Measurements from ENCODE around the gene GLMN. TPM values are rescaled to one million over a fixed set of nuclear protein-coding genes. Genes with fewer than 3 reads are reported as not detected.
A peak's percentile ranks its signal among the peaks of the same experiment; 100 is the strongest.
"Not testable (repeated sequence)": the region's sequence is repeated elsewhere in the genome, so short reads cannot be mapped to it uniquely, and the experiment has no call there.

The GLMN gene
- total RNA-seq, 1 donor from 2014 or later: 8.4 TPM

GRCh38 chr1:92299477-92300150 lies 827 bp upstream of the GLMN start:
- no peak for DNase-seq (ENCODE audit: low read depth, low spot score)

DNA sequence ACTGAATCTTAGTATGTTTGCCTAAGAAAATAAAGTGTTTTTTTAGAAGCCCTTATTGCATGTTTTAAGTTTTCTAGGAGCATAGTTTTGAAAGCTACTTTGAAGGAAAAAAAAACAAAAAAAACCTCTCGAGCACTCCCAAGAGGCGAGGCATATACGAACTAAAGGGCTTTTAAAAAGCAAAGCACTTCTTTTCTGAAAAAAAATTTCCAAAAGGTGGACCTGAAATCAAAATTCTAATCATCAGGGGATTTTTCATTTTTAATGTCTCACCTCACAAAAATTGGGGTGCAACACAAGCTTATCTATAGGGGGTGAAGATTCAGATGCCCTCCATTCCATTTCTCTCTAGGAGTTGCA lies 594 bp downstream of the GLMN start:
- DNase-seq (ENCODE audit: low read depth, low spot score): no peak

DNA sequence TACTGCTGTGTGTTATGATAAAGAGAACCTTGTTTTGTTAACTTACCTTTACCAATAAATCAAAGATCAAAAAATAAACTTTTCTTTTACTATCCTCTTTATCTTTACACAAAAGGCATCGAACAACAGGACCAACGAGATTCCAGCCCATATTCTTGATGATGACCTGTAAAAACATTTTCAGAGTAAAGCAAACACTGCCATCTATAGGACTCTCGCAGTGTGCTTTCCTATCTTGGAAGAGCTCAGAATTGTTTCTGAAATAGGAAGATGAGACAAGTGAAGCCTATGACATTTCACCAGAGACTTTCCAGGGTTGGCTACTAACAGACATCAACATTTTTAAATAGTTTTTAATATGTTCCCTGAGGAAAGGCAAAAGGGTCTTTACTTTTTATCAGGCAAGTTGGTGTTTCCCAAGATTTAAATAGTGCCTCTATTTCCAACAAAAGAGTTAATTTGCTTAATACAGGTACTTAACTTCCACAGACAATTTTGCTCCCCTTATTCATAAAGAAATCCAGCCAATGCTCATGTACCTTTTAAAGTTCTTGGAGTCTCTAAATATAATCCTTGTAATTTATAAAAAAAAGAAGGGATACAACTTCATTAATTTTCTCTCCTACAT lies 7.3 kb downstream of the GLMN start:
- DNase-seq (ENCODE audit: low read depth, low spot score): peak; percentile 35

- not testable (repeated sequence) for DNase-seq (ENCODE audit: low read depth, low spot score)
These were observed 17.4 kb downstream of the GLMN start for GRCh38 chr1:92281411-92281810.

- DNase-seq (ENCODE audit: low read depth, low spot score): not testable (repeated sequence)
These were observed 19.0 kb downstream of the GLMN start for GRCh38 chr1:92279781-92280180.

DNA sequence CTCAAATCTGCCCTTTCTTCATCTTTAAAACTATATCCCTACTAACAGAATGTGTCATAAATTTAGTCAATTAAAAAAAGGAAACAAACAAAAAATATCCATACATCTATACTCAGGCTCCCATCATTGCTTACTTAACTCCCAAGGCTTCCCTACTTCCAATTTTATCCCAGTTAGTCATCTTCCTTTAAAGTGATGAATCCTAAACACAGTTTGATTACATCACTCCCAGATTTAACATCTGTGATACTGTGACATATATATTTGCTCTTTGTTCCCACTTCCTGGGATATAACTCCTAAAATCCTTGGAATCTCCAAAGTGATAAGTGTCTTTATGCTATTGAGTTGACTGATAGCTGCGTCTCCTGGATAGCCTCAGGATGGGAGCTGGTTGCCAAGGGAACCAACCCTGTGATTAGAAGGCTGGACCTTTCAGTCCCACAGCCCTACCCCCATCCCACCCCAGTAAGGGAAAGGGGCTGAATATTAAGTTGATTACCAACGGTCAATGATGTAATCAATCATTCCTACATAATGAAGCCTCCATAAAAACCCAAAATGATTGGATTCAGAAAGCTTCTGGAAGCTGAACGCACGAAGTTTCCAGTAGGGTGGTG lies 21.6 kb downstream of the GLMN start:
- no peak for DNase-seq (ENCODE audit: low read depth, low spot score)

DNA sequence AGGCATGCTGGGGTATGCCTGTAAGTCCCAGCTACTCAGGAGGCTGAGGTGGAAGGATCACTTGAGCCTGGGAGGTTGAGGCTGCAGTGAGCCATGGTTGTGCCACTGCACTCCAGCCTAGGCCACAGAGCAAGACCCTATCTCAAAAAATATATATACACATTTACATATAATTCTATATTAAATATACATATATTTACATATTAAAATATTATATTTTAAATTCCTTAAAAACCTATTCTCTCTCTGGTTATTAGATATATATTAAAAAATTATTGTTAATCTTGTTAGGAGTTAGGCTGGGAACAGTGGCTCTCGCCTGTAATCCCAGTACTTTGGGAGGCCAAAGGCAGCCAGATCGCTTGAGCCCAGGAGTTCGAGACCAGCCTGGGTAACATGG lies 22.7 kb downstream of the GLMN start:
- no peak for DNase-seq (ENCODE audit: low read depth, low spot score)

GRCh38 chr1:92274939-92275338 lies 23.8 kb downstream of the GLMN start:
- no peak for DNase-seq (ENCODE audit: low read depth, low spot score)

- DNase-seq (ENCODE audit: low read depth, low spot score): no peak
These were observed 25.7 kb downstream of the GLMN start for GRCh38 chr1:92273039-92273438.

DNA sequence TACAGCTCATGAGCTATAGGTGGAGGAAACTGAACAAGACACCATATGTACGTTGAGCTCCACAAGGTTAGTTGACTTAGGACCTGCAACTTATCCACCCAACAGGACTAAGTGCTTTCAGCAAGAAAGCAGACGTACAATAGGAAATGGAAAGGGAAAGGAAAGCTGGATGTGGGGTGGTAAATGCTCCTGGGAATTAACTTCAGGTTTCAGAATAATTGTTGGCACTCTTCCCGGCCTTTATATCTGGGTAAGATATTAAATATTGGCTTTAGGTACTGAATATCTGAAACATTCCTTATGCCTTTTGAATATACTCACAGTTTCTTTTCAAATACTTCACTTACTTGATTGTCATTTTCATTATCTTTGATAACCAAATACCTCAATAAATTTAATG lies 36.3 kb downstream of the GLMN start:
- no peak for DNase-seq (ENCODE audit: low read depth, low spot score)

GRCh38 chr1:92259350-92259749 lies 39.4 kb downstream of the GLMN start:
- DNase-seq (ENCODE audit: low read depth, low spot score): no peak

GRCh38 chr1:92254714-92255113 lies 44.1 kb downstream of the GLMN start:
- not testable (repeated sequence) for DNase-seq (ENCODE audit: low read depth, low spot score)

- DNase-seq (ENCODE audit: low read depth, low spot score): no peak
These were observed 54.4 kb downstream of the GLMN start for GRCh38 chr1:92244376-92244775.

DNA sequence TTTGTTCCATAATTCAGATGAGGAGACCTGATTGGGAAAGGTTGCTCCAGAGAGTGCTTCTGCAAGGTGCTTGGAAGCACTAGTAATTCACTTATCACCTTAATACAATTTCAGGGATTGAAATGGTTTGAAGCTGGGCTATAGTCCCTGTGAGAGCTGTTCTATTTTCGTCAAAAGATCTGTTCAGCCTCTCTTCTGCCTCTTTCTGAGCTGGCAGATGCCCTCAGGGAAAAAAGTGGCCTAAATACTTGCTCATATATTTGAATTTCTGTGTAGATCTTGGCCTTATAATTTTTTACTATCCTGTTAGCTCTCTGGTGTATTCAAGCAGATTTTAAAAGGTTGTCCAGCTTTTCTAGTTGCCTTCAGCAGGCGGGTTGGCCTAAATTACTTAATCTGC lies 58.8 kb downstream of the GLMN start:
- no peak for DNase-seq (ENCODE audit: low read depth, low spot score)

DNA sequence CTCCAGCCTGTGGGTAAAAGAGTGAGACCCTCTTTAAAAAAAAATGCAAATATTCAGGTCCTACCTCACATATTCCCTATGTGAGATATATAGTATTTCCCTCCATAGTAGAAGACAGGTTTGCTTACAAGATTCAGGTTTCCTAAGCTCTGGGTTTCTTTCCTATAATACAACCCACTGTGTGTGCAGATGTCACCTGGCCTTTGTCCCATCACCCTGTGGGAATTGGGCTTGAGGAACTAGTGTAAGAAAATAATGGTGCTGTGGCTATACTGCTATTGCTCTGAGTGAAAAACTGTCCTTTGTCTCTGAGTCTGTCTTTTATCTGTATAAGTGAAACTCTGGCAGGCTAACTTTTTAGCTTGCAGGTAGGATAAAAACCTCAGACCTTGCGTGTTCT lies 68.1 kb downstream of the GLMN start:
- no peak for DNase-seq (ENCODE audit: low read depth, low spot score)

DNA sequence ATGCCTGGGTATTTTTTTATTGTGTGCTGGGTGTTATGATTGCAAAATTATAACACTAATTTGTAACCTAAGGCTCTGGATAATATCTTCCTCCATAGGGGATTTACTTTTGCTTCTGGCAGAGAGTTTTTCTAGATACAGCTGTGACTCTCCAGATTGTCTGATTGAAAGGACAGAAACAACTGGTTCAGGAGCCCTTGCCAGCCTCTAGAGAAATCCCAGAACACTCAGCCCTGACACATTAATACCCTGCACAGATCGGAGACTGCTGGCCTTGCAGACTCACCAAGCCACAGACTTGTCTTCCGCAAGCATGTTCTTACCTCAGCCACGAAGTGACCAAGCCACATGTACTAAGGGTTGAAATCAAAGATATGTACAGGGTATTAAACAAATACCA lies 70.4 kb downstream of the GLMN start:
- DNase-seq (ENCODE audit: low read depth, low spot score): no peak

DNA sequence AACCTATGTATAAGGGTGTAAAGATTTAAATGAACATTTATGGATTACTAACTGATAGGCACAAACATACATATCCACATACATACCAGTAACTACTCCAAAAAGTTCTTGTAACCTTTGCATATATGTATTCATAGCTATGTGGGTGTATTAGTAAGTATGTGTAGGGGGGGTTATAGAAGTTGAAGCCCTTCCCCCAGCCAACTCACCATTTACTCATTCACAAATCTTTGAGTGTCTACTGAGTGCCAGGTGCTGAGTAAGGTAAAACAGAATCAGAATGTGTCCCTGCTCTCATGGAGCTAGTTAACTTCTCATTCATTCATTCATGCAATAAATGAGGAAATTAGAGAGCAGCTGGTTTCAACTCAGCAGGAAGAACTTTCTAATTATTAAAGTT lies 79.8 kb downstream of the GLMN start:
- DNase-seq (ENCODE audit: low read depth, low spot score): no peak

GRCh38 chr1:92218559-92218958 lies 80.2 kb downstream of the GLMN start:
- DNase-seq (ENCODE audit: low read depth, low spot score): no peak

GRCh38 chr1:92217721-92218120 lies 81.1 kb downstream of the GLMN start, which contains the start of gene C1orf146:
C1orf146 (plus strand) TSS chr1:92217915; CDS start chr1:92231421, 13,506 bp downstream.
- no peak for DNase-seq (ENCODE audit: low read depth, low spot score)

DNA sequence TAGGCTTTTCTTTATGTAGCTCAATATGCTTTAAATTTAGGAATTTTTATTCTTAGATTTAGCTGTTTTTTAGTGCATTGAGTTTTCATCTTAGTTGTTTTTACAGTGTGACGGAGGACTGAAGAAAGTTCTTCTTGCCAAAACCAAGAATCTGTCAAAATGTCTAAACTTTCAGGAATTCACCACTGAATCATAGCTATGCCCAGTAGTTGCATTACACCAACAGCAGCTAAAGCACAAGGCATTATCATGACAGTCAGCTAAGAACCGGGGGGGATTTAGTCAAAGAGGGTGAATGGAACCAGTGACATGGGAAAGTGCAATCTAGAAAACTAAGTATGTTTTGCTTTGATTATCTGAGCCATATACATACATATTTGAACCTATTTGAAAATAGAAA lies 87.6 kb downstream of the GLMN start:
- DNase-seq (ENCODE audit: low read depth, low spot score): no peak

DNA sequence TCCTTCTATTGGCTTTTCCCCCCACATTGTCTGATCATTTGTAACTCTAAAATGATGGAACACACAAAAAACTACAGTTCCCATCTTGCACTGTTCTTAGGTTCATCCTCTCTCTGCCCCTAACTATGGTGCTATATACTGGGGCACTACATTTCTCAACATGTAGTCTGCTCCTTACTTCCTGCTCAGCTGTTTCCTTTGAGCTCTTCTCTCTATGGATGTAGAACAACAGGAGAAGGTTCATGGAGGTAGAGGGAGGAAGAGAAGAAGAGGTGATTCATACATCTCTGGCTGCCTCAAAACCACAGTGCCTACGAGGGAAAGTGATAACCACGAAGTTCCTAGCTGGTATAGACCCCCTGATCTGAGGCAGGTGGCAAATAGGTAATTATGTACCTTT lies 88.1 kb downstream of the GLMN start:
- no peak for DNase-seq (ENCODE audit: low read depth, low spot score)

DNA sequence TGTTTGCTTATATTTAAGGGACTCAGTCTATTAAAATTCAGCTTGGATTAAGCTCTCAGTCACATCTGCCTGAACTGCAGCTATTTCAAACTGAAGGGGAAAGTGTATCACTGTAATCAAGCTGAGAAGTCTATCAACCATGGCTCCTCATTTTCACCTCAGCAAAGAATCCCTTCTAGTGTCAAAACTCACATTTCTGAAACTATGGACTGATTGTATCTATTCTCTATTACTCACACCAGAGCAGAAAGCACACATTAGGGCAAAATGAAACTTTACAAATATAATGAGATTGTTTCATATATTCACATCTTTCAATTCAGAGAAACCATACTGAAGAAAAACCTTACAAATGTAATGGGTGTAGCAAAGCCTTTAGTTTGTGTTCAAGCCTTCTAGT lies 95.7 kb downstream of the GLMN start:
- no peak for DNase-seq (ENCODE audit: low read depth, low spot score)

GRCh38 chr1:92201973-92202372 lies 96.8 kb downstream of the GLMN start:
- DNase-seq (ENCODE audit: low read depth, low spot score): no peak
